IMR-90 (cell line): ENCODE results near the gene ANKFY1. TPM values are rescaled to one million over a fixed set of nuclear protein-coding genes. Genes with fewer than 3 reads are reported as not detected.

Experiments
- ATAC-seq: fragments of 200-7000 bp; cut with Tn5 transposase; 2 replicates; pipeline ENCODE4 v1.9.1; 2020; ENCODE audit warnings: low read depth, mild to moderate bottlenecking, moderate library complexity
- BruUV-seq: library from RNA; stranded (reverse); fragments of 400-500 nt; replicated peaks from 2 replicates; lab custom pipeline; 2021; lab: Mats Ljungman, UMichigan
- CTCF ChIA-PET: fragments of 300-600 bp; formaldehyde crosslinking; extraction: SDS; loops from one replicate; lab custom pipeline; 2021; ENCODE audit warnings: antibody characterized with exemption; lab: Yijun Ruan, JAX
- POLR2A ChIA-PET: fragments of 300-600 bp; sonication (Branson Sonifier 250); formaldehyde crosslinking; loops from one replicate; lab custom pipeline; 2022; ENCODE audit warnings: antibody characterized with exemption; ENCODE audit not compliant: unreplicated experiment; lab: Charles Lee
- DNase-seq: peaks from one replicate; pipeline ENCODE4 v3.0.0; 2013
- H2AFZ ChIP-seq: replicated peaks from 2 replicates; pipeline ENCODE3; 2013; ENCODE audit warnings: low read length, mild to moderate bottlenecking; ENCODE audit not compliant: poor library complexity
- H2AK5ac ChIP-seq: 2 replicates; pipeline ENCODE4 v1.6.1; 2013; ENCODE audit warnings: low read depth, low read length, inconsistent platforms
- H2AK9ac ChIP-seq: replicated peaks from 2 replicates; pipeline ENCODE3; 2013; ENCODE audit warnings: mild to moderate bottlenecking, low read depth, low read length, moderate library complexity; ENCODE audit not compliant: poor library complexity
- H2BK120ac ChIP-seq: 2 replicates; pipeline ENCODE4 v1.6.1; 2013; ENCODE audit warnings: low read depth, low read length, inconsistent platforms
- H2BK15ac ChIP-seq: 3 replicates; pipeline ENCODE4 v1.6.1; 2013; ENCODE audit warnings: low read depth, low read length, inconsistent platforms
- H2BK20ac ChIP-seq: 2 replicates; pipeline ENCODE4 v1.6.1; 2013; ENCODE audit warnings: low read depth, mild to moderate bottlenecking, inconsistent platforms, low read length, moderate library complexity
- H2BK5ac ChIP-seq: 2 replicates; pipeline ENCODE4 v1.6.1; 2013; ENCODE audit warnings: mild to moderate bottlenecking, low read depth, low read length, inconsistent platforms; ENCODE audit not compliant: poor library complexity, severe bottlenecking
- H3K14ac ChIP-seq: replicated peaks from 2 replicates; pipeline ENCODE4 v1.6.1; 2013; ENCODE audit warnings: low read depth, low read length, inconsistent platforms
- H3K18ac ChIP-seq: 2 replicates; pipeline ENCODE4 v1.6.1; 2013; ENCODE audit warnings: low read depth, low read length, control low read depth
- H3K23ac ChIP-seq: 2 replicates; pipeline ENCODE4 v1.6.1; 2013; ENCODE audit warnings: low read depth, low read length, inconsistent platforms
- H3K27ac ChIP-seq: 2 replicates; pipeline ENCODE4 v1.5.1; 2013; ENCODE audit warnings: mild to moderate bottlenecking, control low read depth, low read length; ENCODE audit not compliant: insufficient read depth
- H3K27me3 ChIP-seq: 2 replicates; pipeline ENCODE4 v1.6.1; 2013; ENCODE audit warnings: low read length; ENCODE audit not compliant: control insufficient read depth, insufficient read depth
- H3K36me3 ChIP-seq: 2 replicates; pipeline ENCODE4 v1.6.1; 2013; ENCODE audit warnings: low read length, mixed read lengths; ENCODE audit not compliant: control insufficient read depth, insufficient read depth
- H3K4ac ChIP-seq: 2 replicates; pipeline ENCODE4 v1.6.1; 2013; ENCODE audit warnings: low read depth, low read length, inconsistent platforms
- H3K4me1 ChIP-seq: 2 replicates; pipeline ENCODE4 v1.6.1; 2013; ENCODE audit warnings: low read length, mixed read lengths; ENCODE audit not compliant: control insufficient read depth, insufficient read depth
- H3K4me2 ChIP-seq: 2 replicates; pipeline ENCODE4 v1.6.1; 2013; ENCODE audit warnings: low read depth, mild to moderate bottlenecking, control low read depth, low read length, moderate library complexity
- H3K4me3 ChIP-seq: 2 replicates; pipeline ENCODE4 v1.5.1; 2013; ENCODE audit warnings: low read depth, mild to moderate bottlenecking, control low read depth, low read length, moderate library complexity; ENCODE audit not compliant: insufficient read depth
- H3K56ac ChIP-seq: 2 replicates; pipeline ENCODE4 v1.6.1; 2013; ENCODE audit warnings: low read length, inconsistent platforms; ENCODE audit not compliant: insufficient read depth; ENCODE audit errors: extremely low read depth
- H3K79me1 ChIP-seq, 2 experiments: 2 replicates each; pipeline ENCODE4 v1.6.1; 2013; ENCODE audit warnings: low read length in 2 of 2, inconsistent platforms in 1 of 2, low read depth in 1 of 2
- H3K9ac ChIP-seq: 2 replicates; pipeline ENCODE4 v1.6.1; 2013; ENCODE audit warnings: low read depth, low read length, control low read depth
- H3K9me1 ChIP-seq: 2 replicates; pipeline ENCODE4 v1.6.1; 2013; ENCODE audit warnings: low read length, inconsistent platforms; ENCODE audit not compliant: insufficient read depth
- H3K9me3 ChIP-seq: 2 replicates; pipeline ENCODE4 v1.6.1; 2013; ENCODE audit warnings: low read length; ENCODE audit not compliant: control insufficient read depth, insufficient read depth
- H4K20me1 ChIP-seq: 2 replicates; pipeline ENCODE4 v1.6.1; 2013; ENCODE audit warnings: low read length, inconsistent platforms; ENCODE audit not compliant: insufficient read depth
- H4K5ac ChIP-seq: 2 replicates; pipeline ENCODE4 v1.6.1; 2013; ENCODE audit warnings: mild to moderate bottlenecking, low read depth, low read length, control low read depth
- H4K8ac ChIP-seq, 2 experiments: 2 replicates each; pipeline ENCODE4 v1.6.1; 2013; ENCODE audit warnings: low read depth in 2 of 2, low read length in 2 of 2, control low read depth in 1 of 2, inconsistent platforms in 1 of 2
- H4K91ac ChIP-seq: 2 replicates; pipeline ENCODE4 v1.6.1; 2013; ENCODE audit warnings: low read depth, low read length, inconsistent platforms; ENCODE audit not compliant: insufficient read depth
- BHLHE40 ChIP-seq: fragments of 150-350 bp; IDR thresholded peaks from 2 replicates; pipeline ENCODE4 v1.6.1; 2016; ENCODE audit warnings: mild to moderate bottlenecking, low read depth, low read length
- CEBPB ChIP-seq: IDR thresholded peaks from 2 replicates; pipeline ENCODE4 v1.6.1; 2012; ENCODE audit warnings: low read depth, low read length, improper control_type of control experiment
- CHD1 ChIP-seq: IDR thresholded peaks from 2 replicates; pipeline ENCODE4 v1.6.1; 2012; ENCODE audit warnings: low read depth, low read length, improper control_type of control experiment
- FOS ChIP-seq: fragments of 150-350 bp; IDR thresholded peaks from 2 replicates; pipeline ENCODE4 v1.6.1; 2016; ENCODE audit warnings: low read depth, low read length
- MAFK ChIP-seq: IDR thresholded peaks from 2 replicates; pipeline ENCODE4 v1.6.1; 2012; ENCODE audit warnings: low read depth, low read length, improper control_type of control experiment
- MAZ ChIP-seq: IDR thresholded peaks from 2 replicates; pipeline ENCODE4 v1.6.1; 2012; ENCODE audit warnings: low read depth, mild to moderate bottlenecking, low read length, improper control_type of control experiment, moderate library complexity, borderline replicate concordance
- MXI1 ChIP-seq: IDR thresholded peaks from 2 replicates; pipeline ENCODE4 v1.6.1; 2012; ENCODE audit warnings: low read depth, mild to moderate bottlenecking, low read length, moderate library complexity, borderline replicate concordance
- NFE2L2 ChIP-seq: fragments of 150-350 bp; IDR thresholded peaks from 2 replicates; pipeline ENCODE4 v1.6.1; 2016; ENCODE audit warnings: low read depth, mild to moderate bottlenecking, low read length
- RAD21 ChIP-seq: IDR thresholded peaks from 2 replicates; pipeline ENCODE4 v1.6.1; 2012; ENCODE audit warnings: low read length, improper control_type of control experiment
- RCOR1 ChIP-seq: IDR thresholded peaks from 2 replicates; pipeline ENCODE4 v1.6.1; 2012; ENCODE audit warnings: mild to moderate bottlenecking, low read length, improper control_type of control experiment; ENCODE audit not compliant: insufficient replicate concordance
- RFX5 ChIP-seq: IDR thresholded peaks from 2 replicates; pipeline ENCODE4 v1.8.0; 2012; ENCODE audit warnings: low read depth, mild to moderate bottlenecking, low read length, moderate library complexity
- SMC3 ChIP-seq: fragments of 150-350 bp; IDR thresholded peaks from 2 replicates; pipeline ENCODE4 v1.6.1; 2016; ENCODE audit warnings: low read depth, mild to moderate bottlenecking, antibody characterized with exemption, low read length, moderate library complexity
- WGBS, 2 experiments: methylation state at CpG; one replicate each; pipeline versions ENCODE4 v1.1.5 to v1.1.7; 2013; ENCODE audit warnings: missing lambda C conversion rate in 2 of 2; ENCODE audit not compliant: insufficient read length in 1 of 2; ENCODE audit errors: extremely low coverage in 2 of 2; 5-methylcytosine and 5-hydroxymethylcytosine counted together
- dilution Hi-C: fragments of 300-500 bp; cut with HindIII; formaldehyde crosslinking; loops from one replicate; pipeline ENCODE4 v1.14.3; 2018; ENCODE audit warnings: low sequenced_read_pairs; ENCODE audit not compliant: unreplicated experiment
- in situ Hi-C: fragments of 300-500 bp; cut with MboI; formaldehyde crosslinking; loops from 3 replicates; pipeline ENCODE4 v1.14.3; 2019; ENCODE audit warnings: low sequenced_read_pairs, inconsistent platforms, mixed read lengths
- intact Hi-C: fragments of 100-400 bp; cut with micrococcal nuclease; formaldehyde crosslinking; loops from 2 replicates; pipeline ENCODE4 v1.10.0; 2022
- polyA plus RNA-seq, 3 experiments: library from polyadenylated mRNA; depleted of rRNA; stranded (reverse); fragments of >200 nt; gene quantifications; 2 replicates each; pipeline ENCODE4 v1.2.3, GENCODE V29; 2012; ENCODE audit warnings: low replicate concordance in 1 of 3
- total RNA-seq: library from RNA; depleted of rRNA; stranded (reverse); fragments of >200 nt; gene quantifications from 2 replicates; pipeline ENCODE4 v1.2.3, GENCODE V29; 2012
- TF ChIP-seq, protein P1 (sequence below): fragments of 150-350 bp; IDR thresholded peaks from 2 replicates; pipeline ENCODE4 v1.6.1; 2016; ENCODE audit warnings: low read depth, mild to moderate bottlenecking, low read length, moderate library complexity, borderline replicate concordance
- TF ChIP-seq, protein P2 (sequence below): fragments of 150-350 bp; IDR thresholded peaks from 2 replicates; pipeline ENCODE4 v1.6.1; 2017; ENCODE audit warnings: mild to moderate bottlenecking, antibody characterized with exemption, low read length, low read depth
- TF ChIP-seq, protein P3 (sequence below): conservative IDR thresholded peaks from 2 replicates; pipeline ENCODE4 v1.5.1; 2012; ENCODE audit warnings: mild to moderate bottlenecking, low read depth, low read length, improper control_type of control experiment

Gene ANKFY1
- total and polyA plus RNA-seq, 2 of the 4 experiments (the other 2 are of a cell fraction): 32.3 to 48.9 TPM

DNA sequence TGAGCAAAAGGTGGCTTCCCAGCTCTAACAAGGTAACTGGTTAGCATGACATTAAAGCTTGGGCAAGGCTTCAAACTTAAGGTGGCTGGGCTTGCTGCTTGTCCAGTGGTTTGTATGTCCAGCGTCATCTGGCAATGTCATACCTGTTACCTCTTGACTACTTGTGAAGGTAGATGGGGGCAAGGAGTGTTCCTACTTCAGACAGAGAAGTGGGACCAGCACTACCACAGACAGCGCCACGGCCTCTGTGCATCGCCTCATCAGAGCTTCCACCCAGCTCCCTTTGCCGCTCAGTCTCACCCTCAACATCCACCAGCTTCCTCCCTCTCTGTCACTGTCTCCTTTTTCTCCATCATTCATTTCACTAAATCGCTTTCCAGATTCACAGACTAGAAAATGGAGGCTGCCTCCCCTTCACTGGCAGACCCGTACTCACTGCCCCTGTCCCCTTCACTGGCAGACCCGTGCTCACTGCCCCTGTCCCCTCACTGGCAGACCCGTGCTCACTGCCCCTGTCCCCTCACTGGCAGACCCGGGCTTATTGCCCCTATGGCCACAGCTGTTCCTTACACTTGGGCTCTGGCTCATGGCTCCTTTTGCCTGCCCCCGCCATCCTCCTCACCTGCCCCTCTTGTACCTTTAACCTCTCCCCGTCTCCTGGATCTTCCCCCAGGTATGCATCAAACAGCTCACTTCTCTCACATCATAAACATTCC, 106.0 kb downstream of the ANKFY1 start:
- no peak overlapping the region for H4K8ac ChIP-seq
- H2BK120ac ChIP-seq: no peak overlapping the region
- H4K91ac ChIP-seq: no peak overlapping the region
- peaks cover 0 to 4% of the 10 kb centered on the region in 2 experiments; a peak in 1 of 4 replicates for H3K79me1 ChIP-seq
- H3K4me1 ChIP-seq: peaks cover 15% of the 10 kb centered on the region
- H3K9me3 ChIP-seq: no peaks in the 10 kb centered on the region
- CTCF ChIA-PET: no interaction called here
- H3K27me3 ChIP-seq: no peaks in the 10 kb centered on the region
- H3K4me2 ChIP-seq: no peak overlapping the region
- H3K27ac ChIP-seq: no peak overlapping the region
- no peak overlapping the region for H2AK5ac ChIP-seq
- no peak overlapping the region for H2BK20ac ChIP-seq
- H3K4ac ChIP-seq: no peak overlapping the region
- no peak overlapping the region for H2AK9ac ChIP-seq
- H3K56ac ChIP-seq: no peak overlapping the region
- no peak for ATAC-seq
- H3K14ac ChIP-seq: no peak overlapping the region
- dilution Hi-C loops: no loop called here
- no peak overlapping the region for H2BK5ac ChIP-seq
- H3K36me3 ChIP-seq: peaks cover 20% of the 10 kb centered on the region
- DNase-seq: no peak
- peaks cover 29% of the 10 kb centered on the region for H3K9me1 ChIP-seq
- H4K5ac ChIP-seq: no peak overlapping the region
- no TSS peak for BruUV-seq
- in situ Hi-C loops: no loop called here
- TF ChIP-seq CEBPB (no peak), MAZ (no peak), CHD1 (no peak), RFX5 (no peak), MXI1 (no peak), RCOR1 (no peak), BHLHE40 (no peak), SMC3 (no peak), NFE2L2 (no peak), FOS (no peak), RAD21 (no peak), MAFK (no peak)
- TF ChIP-seq, protein P1, sequence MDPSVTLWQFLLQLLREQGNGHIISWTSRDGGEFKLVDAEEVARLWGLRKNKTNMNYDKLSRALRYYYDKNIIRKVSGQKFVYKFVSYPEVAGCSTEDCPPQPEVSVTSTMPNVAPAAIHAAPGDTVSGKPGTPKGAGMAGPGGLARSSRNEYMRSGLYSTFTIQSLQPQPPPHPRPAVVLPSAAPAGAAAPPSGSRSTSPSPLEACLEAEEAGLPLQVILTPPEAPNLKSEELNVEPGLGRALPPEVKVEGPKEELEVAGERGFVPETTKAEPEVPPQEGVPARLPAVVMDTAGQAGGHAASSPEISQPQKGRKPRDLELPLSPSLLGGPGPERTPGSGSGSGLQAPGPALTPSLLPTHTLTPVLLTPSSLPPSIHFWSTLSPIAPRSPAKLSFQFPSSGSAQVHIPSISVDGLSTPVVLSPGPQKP: no peak
- TF ChIP-seq, protein P2, sequence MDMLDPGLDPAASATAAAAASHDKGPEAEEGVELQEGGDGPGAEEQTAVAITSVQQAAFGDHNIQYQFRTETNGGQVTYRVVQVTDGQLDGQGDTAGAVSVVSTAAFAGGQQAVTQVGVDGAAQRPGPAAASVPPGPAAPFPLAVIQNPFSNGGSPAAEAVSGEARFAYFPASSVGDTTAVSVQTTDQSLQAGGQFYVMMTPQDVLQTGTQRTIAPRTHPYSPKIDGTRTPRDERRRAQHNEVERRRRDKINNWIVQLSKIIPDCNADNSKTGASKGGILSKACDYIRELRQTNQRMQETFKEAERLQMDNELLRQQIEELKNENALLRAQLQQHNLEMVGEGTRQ: no peak
- TF ChIP-seq, protein P3, sequence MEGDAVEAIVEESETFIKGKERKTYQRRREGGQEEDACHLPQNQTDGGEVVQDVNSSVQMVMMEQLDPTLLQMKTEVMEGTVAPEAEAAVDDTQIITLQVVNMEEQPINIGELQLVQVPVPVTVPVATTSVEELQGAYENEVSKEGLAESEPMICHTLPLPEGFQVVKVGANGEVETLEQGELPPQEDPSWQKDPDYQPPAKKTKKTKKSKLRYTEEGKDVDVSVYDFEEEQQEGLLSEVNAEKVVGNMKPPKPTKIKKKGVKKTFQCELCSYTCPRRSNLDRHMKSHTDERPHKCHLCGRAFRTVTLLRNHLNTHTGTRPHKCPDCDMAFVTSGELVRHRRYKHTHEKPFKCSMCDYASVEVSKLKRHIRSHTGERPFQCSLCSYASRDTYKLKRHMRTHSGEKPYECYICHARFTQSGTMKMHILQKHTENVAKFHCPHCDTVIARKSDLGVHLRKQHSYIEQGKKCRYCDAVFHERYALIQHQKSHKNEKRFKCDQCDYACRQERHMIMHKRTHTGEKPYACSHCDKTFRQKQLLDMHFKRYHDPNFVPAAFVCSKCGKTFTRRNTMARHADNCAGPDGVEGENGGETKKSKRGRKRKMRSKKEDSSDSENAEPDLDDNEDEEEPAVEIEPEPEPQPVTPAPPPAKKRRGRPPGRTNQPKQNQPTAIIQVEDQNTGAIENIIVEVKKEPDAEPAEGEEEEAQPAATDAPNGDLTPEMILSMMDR: no peak
- no peak overlapping the region for H3K9ac ChIP-seq
- intact Hi-C loops: no loop called here
- H2AFZ ChIP-seq: no peak overlapping the region
- peaks cover 5% of the 10 kb centered on the region for H4K20me1 ChIP-seq
- POLR2A ChIA-PET: no interaction called here
- no peak overlapping the region for H3K18ac ChIP-seq
- no peak overlapping the region for H3K23ac ChIP-seq
- H3K4me3 ChIP-seq: no peak overlapping the region
- 88% methylated on average over 7 of the region's 12 CpGs; no CpG with 5 or more reads in 1 of the 2 experiments for WGBS, 2 experiments
- no peak overlapping the region for H2BK15ac ChIP-seq
